ENCODE measurements around the gene RXYLT1.
A peak's percentile ranks its signal among the peaks of the same experiment; 100 is the strongest.

RXYLT1 gene

DNA sequence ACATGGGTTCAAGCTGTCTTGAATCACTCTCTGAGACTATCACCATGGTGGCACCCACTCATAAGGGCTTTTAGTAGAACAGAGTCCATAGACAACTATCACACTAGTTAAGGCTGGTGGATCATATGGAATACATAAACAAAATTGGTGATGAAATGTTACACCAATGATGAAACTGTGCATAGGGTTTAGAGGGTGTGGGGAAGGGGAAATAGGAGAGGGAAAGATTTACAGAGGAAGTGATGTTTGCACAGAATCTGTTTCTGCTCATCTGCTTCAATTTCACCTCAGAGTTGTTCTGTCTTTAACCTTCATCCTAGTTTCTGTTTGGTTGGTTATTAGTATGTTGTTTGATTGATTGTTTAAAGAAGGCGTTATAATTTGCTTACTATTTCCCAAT lies 2.4 kb upstream of the RXYLT1 start:
- H3K27me3 ChIP-seq (replicated peaks), result no peaks in the 10 kb centered on the region
- DNase-seq, result no peak
- in situ Hi-C loops (cut with HindIII; ENCODE audit: low pct_ligation_motif_present, low sequenced_read_pairs), result no loop called here

GRCh38 chr12:63782466-63782865 lies 2.8 kb downstream of the RXYLT1 start:
- TF ChIP-seq, protein P1, sequence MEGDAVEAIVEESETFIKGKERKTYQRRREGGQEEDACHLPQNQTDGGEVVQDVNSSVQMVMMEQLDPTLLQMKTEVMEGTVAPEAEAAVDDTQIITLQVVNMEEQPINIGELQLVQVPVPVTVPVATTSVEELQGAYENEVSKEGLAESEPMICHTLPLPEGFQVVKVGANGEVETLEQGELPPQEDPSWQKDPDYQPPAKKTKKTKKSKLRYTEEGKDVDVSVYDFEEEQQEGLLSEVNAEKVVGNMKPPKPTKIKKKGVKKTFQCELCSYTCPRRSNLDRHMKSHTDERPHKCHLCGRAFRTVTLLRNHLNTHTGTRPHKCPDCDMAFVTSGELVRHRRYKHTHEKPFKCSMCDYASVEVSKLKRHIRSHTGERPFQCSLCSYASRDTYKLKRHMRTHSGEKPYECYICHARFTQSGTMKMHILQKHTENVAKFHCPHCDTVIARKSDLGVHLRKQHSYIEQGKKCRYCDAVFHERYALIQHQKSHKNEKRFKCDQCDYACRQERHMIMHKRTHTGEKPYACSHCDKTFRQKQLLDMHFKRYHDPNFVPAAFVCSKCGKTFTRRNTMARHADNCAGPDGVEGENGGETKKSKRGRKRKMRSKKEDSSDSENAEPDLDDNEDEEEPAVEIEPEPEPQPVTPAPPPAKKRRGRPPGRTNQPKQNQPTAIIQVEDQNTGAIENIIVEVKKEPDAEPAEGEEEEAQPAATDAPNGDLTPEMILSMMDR (IDR thresholded peaks at IDR 0.05; ENCODE audit: low read depth, low read length, missing control alignments), result no peak
- Histone ChIP-seq H3K27me3 (replicated peaks) (no peaks in the 10 kb centered on the region), H3K4me3 (ENCODE audit: low read depth, low read length) (no peak overlapping the region), H3K36me3 (replicated peaks) (no peaks in the 10 kb centered on the region), H3K27ac (no peak overlapping the region)
- no peak for DNase-seq
- in situ Hi-C loops (cut with HindIII; ENCODE audit: low pct_ligation_motif_present, low sequenced_read_pairs), result no loop called here

More for the DNA sequence above, 2.4 kb upstream of the RXYLT1 start:
- Histone ChIP-seq H3K4me3 (ENCODE audit: low read depth, low read length) (no peak overlapping the region), H3K27ac (no peak overlapping the region), H3K36me3 (replicated peaks) (no peaks in the 10 kb centered on the region)
- TF ChIP-seq, protein P1 (IDR thresholded peaks at IDR 0.05; ENCODE audit: low read depth, low read length, missing control alignments), result no peak

DNA sequence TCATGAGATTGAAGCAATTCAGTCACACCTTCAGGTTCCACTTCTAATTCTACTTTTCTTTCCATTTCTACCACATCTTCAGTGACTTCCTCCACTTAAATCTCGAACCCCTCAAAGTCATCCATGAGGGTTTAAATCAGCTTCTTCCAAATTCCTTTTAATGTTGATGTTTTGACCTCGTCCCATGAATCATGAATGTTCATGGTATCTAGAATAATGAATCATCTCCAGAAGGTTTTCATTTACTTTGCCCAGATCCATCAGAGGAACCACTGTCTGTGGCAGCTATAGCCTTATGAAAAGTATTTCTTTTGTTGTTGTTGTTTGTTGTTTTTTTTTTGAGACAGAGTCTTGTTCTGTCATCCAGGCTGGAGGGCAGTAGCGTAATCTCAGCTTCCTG lies 7.6 kb downstream of the RXYLT1 start:
- TF ChIP-seq, protein P1 (IDR thresholded peaks at IDR 0.05; ENCODE audit: low read depth, low read length, missing control alignments), result no peak
- in situ Hi-C loops (cut with HindIII; ENCODE audit: low pct_ligation_motif_present, low sequenced_read_pairs), result no loop called here
- peak; percentile 6 for DNase-seq
- no peaks in the 10 kb centered on the region for H3K27me3 ChIP-seq (replicated peaks)
- H3K36me3 ChIP-seq (replicated peaks), result peaks cover 5% of the 10 kb centered on the region
- H3K4me3 ChIP-seq (ENCODE audit: low read depth, low read length), result no peak overlapping the region
- no peak overlapping the region for H3K27ac ChIP-seq

DNA sequence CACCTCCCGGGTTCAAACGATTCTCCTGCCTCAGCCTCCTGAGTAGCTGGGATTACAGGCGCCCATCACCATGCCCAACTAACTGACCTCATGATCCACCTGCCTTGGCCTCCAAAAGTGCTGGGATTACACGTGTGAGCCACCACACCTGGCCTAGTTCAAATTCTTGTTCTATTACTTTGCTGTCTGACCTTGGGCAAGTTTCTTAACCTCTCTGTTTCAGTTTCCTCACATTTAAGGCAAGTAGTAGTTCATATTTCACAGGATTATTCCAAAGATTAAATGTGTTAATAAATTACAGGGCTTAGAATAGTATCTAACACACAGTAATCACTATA lies 10.9 kb downstream of the RXYLT1 start:
- no peak for DNase-seq
- in situ Hi-C loops (cut with HindIII; ENCODE audit: low pct_ligation_motif_present, low sequenced_read_pairs), result no loop called here
- peaks cover 5% of the 10 kb centered on the region for H3K36me3 ChIP-seq (replicated peaks)
- TF ChIP-seq, protein P1 (IDR thresholded peaks at IDR 0.05; ENCODE audit: low read depth, low read length, missing control alignments), result no peak
- H3K4me3 ChIP-seq (ENCODE audit: low read depth, low read length), result no peak overlapping the region
- H3K27me3 ChIP-seq (replicated peaks), result no peaks in the 10 kb centered on the region
- H3K27ac ChIP-seq, result no peak overlapping the region

- no peak for DNase-seq
- TF ChIP-seq, protein P1 (IDR thresholded peaks at IDR 0.05; ENCODE audit: low read depth, low read length, missing control alignments), result no peak
Measured at GRCh38 chr12:63792338-63792737, 12.6 kb downstream of the RXYLT1 start.

DNA sequence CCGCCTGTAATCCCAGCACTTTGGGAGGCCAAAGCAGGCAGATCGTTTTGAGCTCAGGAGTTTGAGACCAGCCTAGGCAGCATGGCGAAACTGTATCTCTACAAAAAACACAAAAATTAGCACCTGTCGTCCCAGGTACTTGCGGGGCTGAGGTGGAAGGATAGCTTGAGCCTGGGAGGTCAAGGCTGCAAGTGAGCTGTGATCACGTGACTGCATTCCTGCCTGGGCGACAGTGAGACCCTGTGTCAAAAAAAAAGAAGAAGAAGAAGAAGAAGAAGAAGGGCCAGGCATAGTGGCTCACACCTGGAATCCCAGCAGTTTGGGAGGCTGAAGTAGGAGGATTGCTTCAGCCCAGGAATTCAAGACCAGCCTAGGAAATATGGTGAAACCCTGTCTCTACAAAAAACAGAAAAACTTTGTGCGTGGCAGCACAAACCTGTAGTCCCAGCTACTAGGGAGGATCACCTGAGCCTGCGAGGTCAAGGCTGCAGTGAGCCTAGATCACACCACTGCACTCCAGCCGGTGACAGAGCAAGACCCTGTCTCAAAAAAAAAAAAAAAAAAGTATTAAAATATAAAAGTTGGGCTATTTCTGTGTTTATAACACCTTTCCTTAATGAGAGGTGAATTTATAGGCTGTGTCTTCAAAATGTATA lies 15.5 kb downstream of the RXYLT1 start:
- H3K27me3 ChIP-seq (replicated peaks), result no peaks in the 10 kb centered on the region
- peaks cover 2% of the 10 kb centered on the region for H3K36me3 ChIP-seq (replicated peaks)
- H3K27ac ChIP-seq, result no peak overlapping the region
- H3K4me3 ChIP-seq (ENCODE audit: low read depth, low read length), result no peak overlapping the region
- in situ Hi-C loops (cut with HindIII; ENCODE audit: low pct_ligation_motif_present, low sequenced_read_pairs), result no loop called here
- TF ChIP-seq, protein P1 (IDR thresholded peaks at IDR 0.05; ENCODE audit: low read depth, low read length, missing control alignments), result no peak
- DNase-seq, result no peak

More at GRCh38 chr12:63792338-63792737, 12.6 kb downstream of the RXYLT1 start:
- no peaks in the 10 kb centered on the region for H3K27me3 ChIP-seq (replicated peaks)
- H3K36me3 ChIP-seq (replicated peaks), result peaks cover 5% of the 10 kb centered on the region
- in situ Hi-C loops (cut with HindIII; ENCODE audit: low pct_ligation_motif_present, low sequenced_read_pairs), result no loop called here
- H3K27ac ChIP-seq, result no peak overlapping the region
- H3K4me3 ChIP-seq (ENCODE audit: low read depth, low read length), result no peak overlapping the region

Measured in brain microvascular endothelial cell (primary cell).